ENCODE measurements around the gene IRF2BP1. TPM values are rescaled to one million over a fixed set of nuclear protein-coding genes. Genes with fewer than 3 reads are reported as not detected.

IRF2BP1 gene
- total RNA-seq, 1 donor from 2014 or later: 32.9 TPM

DNA sequence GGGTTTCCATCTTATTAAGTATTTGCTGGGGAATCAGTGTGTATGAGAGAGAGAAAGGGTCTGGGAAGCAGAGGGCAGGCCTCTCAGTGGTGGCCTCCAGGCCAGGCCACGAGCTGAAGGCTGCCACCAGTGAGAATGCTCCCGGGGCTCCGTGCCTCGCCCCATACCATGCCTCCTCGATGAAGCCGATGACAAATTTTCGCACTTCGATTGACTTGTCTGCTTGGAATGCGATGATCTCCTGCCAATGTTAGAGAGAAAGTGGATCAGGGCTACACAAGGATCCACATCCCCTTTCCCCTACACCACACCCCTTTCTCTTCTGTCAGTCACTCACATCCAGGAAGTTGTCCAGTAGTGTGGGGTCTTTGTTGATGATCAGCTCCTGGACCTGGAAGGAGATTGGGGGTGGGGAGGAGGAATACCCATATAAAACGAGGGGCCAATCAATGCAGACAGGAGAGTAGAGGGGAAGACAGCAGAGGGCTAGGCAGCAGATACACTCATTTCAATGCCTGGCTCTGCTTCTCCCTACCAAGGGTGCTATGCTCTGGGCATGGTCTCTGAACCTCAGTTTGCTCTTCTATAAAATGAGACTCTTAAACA is 33.7 kb downstream of the IRF2BP1 start:
- Histone ChIP-seq H3K4me3 (ENCODE audit: low read depth, low read length) (no peak overlapping the region), H3K27me3 (ENCODE audit: control insufficient read depth, insufficient read depth, low read length) (no peaks in the 10 kb centered on the region), H3K36me3 (ENCODE audit: control insufficient read depth, insufficient read depth, low read length) (peaks cover 3% of the 10 kb centered on the region)
- TF ChIP-seq, protein P1, sequence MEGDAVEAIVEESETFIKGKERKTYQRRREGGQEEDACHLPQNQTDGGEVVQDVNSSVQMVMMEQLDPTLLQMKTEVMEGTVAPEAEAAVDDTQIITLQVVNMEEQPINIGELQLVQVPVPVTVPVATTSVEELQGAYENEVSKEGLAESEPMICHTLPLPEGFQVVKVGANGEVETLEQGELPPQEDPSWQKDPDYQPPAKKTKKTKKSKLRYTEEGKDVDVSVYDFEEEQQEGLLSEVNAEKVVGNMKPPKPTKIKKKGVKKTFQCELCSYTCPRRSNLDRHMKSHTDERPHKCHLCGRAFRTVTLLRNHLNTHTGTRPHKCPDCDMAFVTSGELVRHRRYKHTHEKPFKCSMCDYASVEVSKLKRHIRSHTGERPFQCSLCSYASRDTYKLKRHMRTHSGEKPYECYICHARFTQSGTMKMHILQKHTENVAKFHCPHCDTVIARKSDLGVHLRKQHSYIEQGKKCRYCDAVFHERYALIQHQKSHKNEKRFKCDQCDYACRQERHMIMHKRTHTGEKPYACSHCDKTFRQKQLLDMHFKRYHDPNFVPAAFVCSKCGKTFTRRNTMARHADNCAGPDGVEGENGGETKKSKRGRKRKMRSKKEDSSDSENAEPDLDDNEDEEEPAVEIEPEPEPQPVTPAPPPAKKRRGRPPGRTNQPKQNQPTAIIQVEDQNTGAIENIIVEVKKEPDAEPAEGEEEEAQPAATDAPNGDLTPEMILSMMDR (IDR thresholded peaks at IDR 0.05; ENCODE audit: insufficient read depth, low read length, poor library complexity, severe bottlenecking): no peak
- no peak for DNase-seq (ENCODE audit: low read depth)

DNA sequence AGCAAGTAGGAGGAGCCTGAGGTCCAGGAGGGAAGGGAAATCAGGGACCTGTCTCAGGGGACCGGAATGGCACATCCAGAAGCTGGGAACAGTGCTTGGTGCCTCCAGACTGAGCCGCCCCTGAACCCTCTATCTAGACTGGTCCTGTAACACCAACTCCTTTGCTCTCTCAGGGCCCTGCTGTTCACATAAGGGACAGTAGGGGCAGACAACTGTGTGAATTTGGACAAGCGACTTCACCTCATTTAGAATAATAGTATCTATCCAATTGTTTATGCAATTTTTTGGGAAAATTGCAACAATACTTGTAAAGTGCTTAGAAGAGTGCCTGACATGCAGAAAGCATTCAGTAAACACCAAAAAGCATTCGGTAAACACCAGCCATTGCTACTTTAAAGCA is 37.0 kb downstream of the IRF2BP1 start:
- H3K36me3 ChIP-seq (ENCODE audit: control insufficient read depth, insufficient read depth, low read length): peaks cover 2% of the 10 kb centered on the region
- no peak for DNase-seq (ENCODE audit: low read depth)
- TF ChIP-seq, protein P1 (IDR thresholded peaks at IDR 0.05; ENCODE audit: insufficient read depth, low read length, poor library complexity, severe bottlenecking): peak; percentile 26

DNA sequence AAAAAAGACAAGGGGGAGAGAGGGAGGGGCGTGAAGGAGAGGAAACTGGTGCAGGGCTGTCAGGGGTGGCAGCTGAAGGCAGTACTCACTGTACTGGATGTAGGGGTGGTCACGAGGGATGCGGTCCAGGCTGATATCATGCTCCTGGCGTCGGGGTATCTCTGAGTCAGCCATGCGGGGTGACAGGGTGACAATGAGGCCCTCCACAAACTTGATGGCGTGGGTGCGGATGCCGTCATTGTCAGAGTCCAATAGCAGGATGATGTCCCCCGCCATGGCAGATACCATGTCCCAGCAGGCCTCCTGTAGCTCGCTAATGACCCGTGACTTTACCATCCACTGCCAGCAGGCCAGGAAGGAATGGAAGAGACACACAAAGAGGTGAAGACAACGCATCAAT is 38.3 kb downstream of the IRF2BP1 start:
- TF ChIP-seq, protein P1 (IDR thresholded peaks at IDR 0.05; ENCODE audit: insufficient read depth, low read length, poor library complexity, severe bottlenecking): no peak
- no peak for DNase-seq (ENCODE audit: low read depth)
- Histone ChIP-seq H3K36me3 (ENCODE audit: control insufficient read depth, insufficient read depth, low read length) (peaks cover 1% of the 10 kb centered on the region), H3K4me3 (ENCODE audit: low read depth, low read length) (no peak overlapping the region), H3K27me3 (ENCODE audit: control insufficient read depth, insufficient read depth, low read length) (no peaks in the 10 kb centered on the region)

More for the DNA sequence above, 37.0 kb downstream of the IRF2BP1 start:
- H3K4me3 ChIP-seq (ENCODE audit: low read depth, low read length): no peak overlapping the region
- H3K27me3 ChIP-seq (ENCODE audit: control insufficient read depth, insufficient read depth, low read length): no peaks in the 10 kb centered on the region

DNA sequence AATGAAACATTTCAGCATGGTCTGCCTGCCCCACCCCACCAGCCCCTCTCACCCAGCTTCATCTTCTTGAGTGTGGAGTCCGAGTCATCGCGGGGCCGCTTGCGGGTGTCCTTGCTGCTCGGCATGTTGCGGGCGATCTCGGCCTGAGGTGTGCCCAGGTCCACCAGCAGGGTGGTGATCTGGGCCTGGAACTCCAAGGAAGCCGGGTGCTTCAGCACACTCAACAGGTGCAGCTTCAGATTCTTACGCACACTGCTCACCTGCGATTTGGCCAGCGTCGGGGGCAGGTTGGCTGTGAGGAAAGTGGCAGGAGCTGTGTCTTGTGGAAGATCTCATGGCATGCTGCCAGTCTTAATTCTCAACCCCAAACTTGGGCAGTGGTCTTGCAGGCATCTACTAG is 43.7 kb downstream of the IRF2BP1 start:
- peaks cover 6% of the 10 kb centered on the region for H3K36me3 ChIP-seq (ENCODE audit: control insufficient read depth, insufficient read depth, low read length)

DNA sequence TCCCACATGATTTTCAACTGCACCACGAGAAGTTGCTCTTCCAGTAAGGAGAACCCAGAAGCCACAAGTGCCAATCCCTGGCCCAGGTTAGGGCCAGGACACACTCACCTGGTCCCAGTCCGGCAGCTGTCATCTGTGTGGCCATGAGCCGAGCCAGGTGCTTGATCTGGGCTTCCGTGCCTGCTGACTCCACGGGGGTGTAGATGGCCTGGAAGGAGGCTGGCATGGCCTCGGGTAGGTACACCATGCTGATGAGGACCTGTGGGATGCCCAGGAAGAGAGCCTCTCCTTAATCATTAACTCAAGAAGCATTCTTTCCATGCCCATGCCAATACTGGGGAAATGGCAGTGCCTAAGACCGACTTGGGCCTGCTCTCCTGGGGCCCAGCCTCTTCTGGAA is 51.0 kb downstream of the IRF2BP1 start:
- TF ChIP-seq, protein P1 (IDR thresholded peaks at IDR 0.05; ENCODE audit: insufficient read depth, low read length, poor library complexity, severe bottlenecking): no peak
- no peaks in the 10 kb centered on the region for H3K27me3 ChIP-seq (ENCODE audit: control insufficient read depth, insufficient read depth, low read length)
- DNase-seq (ENCODE audit: low read depth): no peak
- peaks cover 7% of the 10 kb centered on the region for H3K36me3 ChIP-seq (ENCODE audit: control insufficient read depth, insufficient read depth, low read length)
- H3K4me3 ChIP-seq (ENCODE audit: low read depth, low read length): no peak overlapping the region

More for the DNA sequence above, 43.7 kb downstream of the IRF2BP1 start:
- H3K27me3 ChIP-seq (ENCODE audit: control insufficient read depth, insufficient read depth, low read length): no peaks in the 10 kb centered on the region
- no peak for DNase-seq (ENCODE audit: low read depth)
- no peak overlapping the region for H3K4me3 ChIP-seq (ENCODE audit: low read depth, low read length)
- TF ChIP-seq, protein P1 (IDR thresholded peaks at IDR 0.05; ENCODE audit: insufficient read depth, low read length, poor library complexity, severe bottlenecking): no peak

Other genes starting within 250 kb of the IRF2BP1 start
- 30.7 and 33.6 TPM in 2 replicates for gene EML2, start 246.7 kb downstream of the IRF2BP1 start, total RNA-seq
- gene GIPR, start 217.9 kb downstream of the IRF2BP1 start, total RNA-seq: 0.46 TPM in 1 of 2 replicates, not detected in the other
- 177 and 219 TPM in 2 replicates for gene SNRPD2, start 194.2 kb downstream of the IRF2BP1 start, total RNA-seq
- 15.6 and 26.2 TPM in 2 replicates for gene QPCTL, start 193.5 kb downstream of the IRF2BP1 start, total RNA-seq
- 13.0 and 15.8 TPM in 2 replicates for gene FBXO46, start 155.2 kb downstream of the IRF2BP1 start, total RNA-seq
- not detected in 2 replicates for gene MEIOSIN, start 152.7 kb downstream of the IRF2BP1 start, total RNA-seq
- gene SIX5, start 116.9 kb downstream of the IRF2BP1 start, total RNA-seq: 11.7 and 16.9 TPM in 2 replicates
- gene DMPK, start 103.7 kb downstream of the IRF2BP1 start, total RNA-seq: 17.7 and 17.8 TPM in 2 replicates
- gene DMWD, start 93.3 kb downstream of the IRF2BP1 start, total RNA-seq: 29.9 and 35.8 TPM in 2 replicates
- gene RSPH6A, start 70.8 kb downstream of the IRF2BP1 start, total RNA-seq: not detected in 2 replicates
- gene SYMPK, start 23.0 kb downstream of the IRF2BP1 start, total RNA-seq: 32.2 and 52.0 TPM in 2 replicates
- 0.14 and 0.50 TPM in 2 replicates for gene FOXA3, start 21.8 kb downstream of the IRF2BP1 start, total RNA-seq
- 3.0 and 8.0 TPM in 2 replicates for gene MYPOP, start 16.5 kb upstream of the IRF2BP1 start, total RNA-seq
- gene NANOS2, start 28.6 kb upstream of the IRF2BP1 start, total RNA-seq: not detected in 2 replicates
- under 0.01 TPM in 1 of 2 replicates, not detected in the other for gene NOVA2, start 87.7 kb upstream of the IRF2BP1 start, total RNA-seq
- gene CCDC61, start 109.3 kb upstream of the IRF2BP1 start, total RNA-seq: 7.1 and 9.7 TPM in 2 replicates
- not detected in 2 replicates for gene PGLYRP1, start 136.9 kb upstream of the IRF2BP1 start, total RNA-seq
- gene IGFL4, start 154.9 kb upstream of the IRF2BP1 start, total RNA-seq: not detected in 2 replicates
- gene IGFL3, start 238.5 kb upstream of the IRF2BP1 start, total RNA-seq: not detected in 2 replicates